ES-I3 (cell line): Measurements from ENCODE around the gene WDR1.

Source experiments
- H3K36me3 ChIP-seq: 2 replicates; pipeline ENCODE4 v1.6.1; 2013; ENCODE audit warnings: mild to moderate bottlenecking, low read length, control low read depth, moderate library complexity; ENCODE audit not compliant: insufficient read depth
- H3K4me1 ChIP-seq: 2 replicates; pipeline ENCODE4 v1.6.1; 2013; ENCODE audit warnings: mild to moderate bottlenecking, control low read depth, low read length; ENCODE audit not compliant: insufficient read depth
- H3K9ac ChIP-seq: 2 replicates; pipeline ENCODE4 v1.6.1; 2013; ENCODE audit warnings: low read depth, mild to moderate bottlenecking, low read length, moderate library complexity
- H3K9me3 ChIP-seq: 2 replicates; pipeline ENCODE4 v1.6.1; 2013; ENCODE audit warnings: mild to moderate bottlenecking, low read length, moderate library complexity; ENCODE audit not compliant: control insufficient read depth, insufficient read depth

Gene WDR1

GRCh38 chr4:10101671-10102473 is 14.7 kb downstream of the WDR1 start:
- no peak overlapping the region for H3K9ac ChIP-seq
- peaks cover 20% of the 10 kb centered on the region for H3K36me3 ChIP-seq
- peaks cover 34% of the 10 kb centered on the region for H3K4me1 ChIP-seq
- H3K9me3 ChIP-seq: no peaks in the 10 kb centered on the region

DNA sequence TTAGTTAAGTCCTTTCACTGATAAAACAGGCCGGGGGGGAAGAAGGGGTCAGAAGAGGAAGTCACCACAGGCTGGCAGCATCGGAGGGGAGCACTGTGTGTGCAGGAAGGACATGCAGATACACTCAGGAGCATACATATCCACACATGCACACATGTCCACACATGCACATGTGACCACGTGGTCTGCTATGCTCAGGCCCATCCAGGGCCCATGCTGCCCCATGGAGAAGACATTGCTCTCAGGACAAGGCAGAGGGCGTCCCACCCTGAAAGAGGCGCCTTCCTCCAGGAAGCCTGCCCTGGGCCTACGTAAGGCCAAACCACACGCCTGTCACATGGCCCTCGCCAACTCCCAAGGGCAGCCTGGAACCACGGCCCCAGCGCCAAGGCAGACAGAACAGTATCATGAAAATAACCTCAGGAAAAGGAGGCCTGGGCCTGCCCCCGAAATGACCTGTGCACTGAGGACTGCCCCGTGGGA is 15.8 kb downstream of the WDR1 start:
- Histone ChIP-seq H3K36me3 (peaks cover 20% of the 10 kb centered on the region), H3K4me1 (peaks cover 28% of the 10 kb centered on the region), H3K9ac (no peak overlapping the region), H3K9me3 (no peaks in the 10 kb centered on the region)

GRCh38 chr4:10099499-10100325 is 16.9 kb downstream of the WDR1 start:
- peaks cover 22% of the 10 kb centered on the region for H3K36me3 ChIP-seq
- H3K4me1 ChIP-seq: peaks cover 22% of the 10 kb centered on the region; the same call in 1 of the 2 replicates
- no peaks in the 10 kb centered on the region for H3K9me3 ChIP-seq
- no peak overlapping the region for H3K9ac ChIP-seq

DNA sequence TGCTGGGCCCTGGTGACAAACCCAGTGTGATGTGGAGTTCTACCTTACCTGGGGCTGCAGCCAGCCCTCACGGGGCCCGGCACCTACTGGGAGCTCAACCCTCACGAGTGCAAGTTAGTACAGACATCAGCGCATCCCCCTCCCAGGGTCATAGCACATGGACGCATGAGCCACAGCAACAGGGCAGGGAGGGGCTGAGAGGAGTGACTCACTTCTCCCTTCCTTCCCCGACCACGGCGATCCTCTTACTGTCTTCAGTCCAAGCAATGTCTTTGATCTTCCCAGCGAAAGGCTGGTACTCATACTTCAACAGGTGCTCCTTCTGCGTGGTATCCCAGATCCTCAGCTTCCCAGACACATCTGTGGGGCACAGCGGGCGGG is 17.8 kb downstream of the WDR1 start:
- H3K9ac ChIP-seq: no peak overlapping the region
- H3K36me3 ChIP-seq: peaks cover 22% of the 10 kb centered on the region
- H3K4me1 ChIP-seq: peaks cover 20% of the 10 kb centered on the region; the same call in 1 of the 2 replicates
- no peaks in the 10 kb centered on the region for H3K9me3 ChIP-seq

DNA sequence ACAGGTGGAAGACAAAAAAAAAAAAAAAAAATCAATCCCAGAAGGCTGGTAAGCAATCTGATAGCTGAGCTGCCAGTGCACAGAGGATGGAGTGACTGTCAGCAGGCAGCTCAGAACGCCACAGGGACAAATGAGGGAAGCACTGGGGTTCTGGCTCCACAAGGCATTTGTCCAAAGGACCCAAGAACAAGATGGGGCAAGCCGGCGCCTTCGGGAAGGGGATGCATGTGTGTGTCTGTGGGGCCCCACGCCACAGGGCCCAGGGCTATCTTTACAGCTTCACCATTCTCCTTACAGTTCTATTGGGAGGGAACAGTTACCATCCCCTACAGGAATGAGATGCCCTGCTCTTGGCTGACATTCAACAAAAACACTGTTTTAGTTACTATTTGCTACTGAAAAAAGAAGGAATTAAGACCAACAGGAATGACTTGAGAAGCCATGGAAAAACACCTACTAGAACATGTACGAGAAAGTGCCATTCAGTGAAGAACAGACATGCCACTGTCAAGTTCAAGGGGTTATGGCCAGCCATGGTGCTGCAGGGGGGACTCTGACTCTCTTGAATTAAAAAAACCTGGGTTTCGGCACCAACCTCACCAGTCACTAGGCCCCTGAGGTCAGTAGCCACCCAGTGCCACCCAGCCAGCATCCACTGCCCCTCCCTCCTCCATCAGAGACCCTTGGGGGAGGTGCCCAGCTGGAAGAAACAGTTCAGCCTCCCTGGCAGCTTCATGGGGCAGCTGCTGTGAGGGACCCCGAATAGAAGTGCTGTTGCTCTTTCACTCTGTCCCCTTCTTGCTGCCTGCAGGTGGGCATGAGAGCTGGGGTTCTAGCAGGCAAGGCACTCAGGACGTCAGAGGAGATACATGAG is 18.5 kb downstream of the WDR1 start:
- Histone ChIP-seq H3K4me1 (peaks cover 20% of the 10 kb centered on the region; the same call in 1 of the 2 replicates), H3K9ac (no peak overlapping the region), H3K9me3 (no peaks in the 10 kb centered on the region), H3K36me3 (peaks cover 25% of the 10 kb centered on the region)

DNA sequence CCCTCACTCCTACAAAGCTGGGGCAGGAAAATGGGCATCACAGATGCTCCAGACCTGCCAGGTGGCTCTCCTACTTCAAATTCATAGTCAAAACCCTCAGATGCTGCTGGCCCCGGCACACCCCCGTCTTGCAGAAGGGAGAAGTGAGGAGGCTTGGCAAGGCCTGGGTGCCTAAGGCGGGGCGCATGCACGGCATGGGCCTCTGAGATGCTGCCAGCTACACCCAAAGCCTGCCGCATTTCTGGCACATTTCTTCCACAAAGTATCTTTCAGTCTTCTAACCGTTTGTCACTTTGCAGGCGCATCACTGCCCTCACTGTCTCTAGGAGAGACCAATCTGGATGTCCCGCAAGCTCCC is 19.6 kb downstream of the WDR1 start:
- Histone ChIP-seq H3K9me3 (no peaks in the 10 kb centered on the region), H3K4me1 (peaks cover 24% of the 10 kb centered on the region), H3K36me3 (peaks cover 22% of the 10 kb centered on the region), H3K9ac (no peak overlapping the region)

DNA sequence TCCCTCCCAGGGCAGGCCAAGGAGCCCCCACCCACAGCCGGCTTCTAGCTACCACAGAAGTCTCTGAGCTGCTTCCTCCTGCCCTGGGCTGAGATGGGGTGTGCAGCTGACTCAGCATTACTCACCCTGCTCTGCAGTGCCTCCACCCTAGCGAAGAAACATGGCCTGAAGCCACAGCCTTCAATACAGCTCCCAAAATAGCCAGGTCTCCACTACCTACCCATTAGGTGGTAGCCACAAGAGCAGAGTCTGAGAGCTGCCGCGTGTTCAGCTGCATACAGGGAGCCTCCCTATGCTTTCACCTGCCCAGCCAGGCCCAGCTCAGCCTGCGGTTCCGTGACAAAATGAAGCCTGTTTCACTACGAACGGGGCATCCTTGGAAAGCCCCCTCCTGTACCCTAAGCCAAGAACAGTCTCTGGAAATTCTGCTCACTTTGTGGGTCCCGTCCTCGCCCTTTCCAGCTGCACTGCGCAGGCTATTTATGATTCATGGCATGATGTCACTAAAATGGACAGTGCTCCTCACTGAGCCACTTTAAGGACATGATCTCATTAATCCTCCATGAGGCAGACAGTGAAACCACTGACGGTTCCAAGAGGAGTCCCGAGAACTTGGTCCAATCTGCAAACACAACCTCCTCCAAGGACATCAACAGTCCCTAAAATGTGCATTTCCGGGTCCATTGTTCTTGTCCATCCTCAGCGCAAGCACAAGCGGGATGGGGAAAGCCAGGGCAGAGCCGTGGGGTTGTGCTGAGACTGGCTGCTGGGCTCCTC is 20.2 kb downstream of the WDR1 start:
- Histone ChIP-seq H3K4me1 (peaks cover 24% of the 10 kb centered on the region), H3K36me3 (peaks cover 20% of the 10 kb centered on the region), H3K9me3 (no peaks in the 10 kb centered on the region), H3K9ac (no peak overlapping the region)

- Histone ChIP-seq H3K9me3 (no peaks in the 10 kb centered on the region), H3K36me3 (peaks cover 16% of the 10 kb centered on the region), H3K9ac (no peak overlapping the region), H3K4me1 (peaks cover 15% of the 10 kb centered on the region)
These were observed 21.2 kb downstream of the WDR1 start for GRCh38 chr4:10095296-10095991.

GRCh38 chr4:10094841-10095240 is 21.8 kb downstream of the WDR1 start:
- Histone ChIP-seq H3K36me3 (peaks cover 22% of the 10 kb centered on the region), H3K4me1 (peaks cover 13% of the 10 kb centered on the region), H3K9me3 (no peaks in the 10 kb centered on the region), H3K9ac (no peak overlapping the region)

GRCh38 chr4:10093801-10094552 is 22.6 kb downstream of the WDR1 start:
- peaks cover 22% of the 10 kb centered on the region for H3K36me3 ChIP-seq
- no peaks in the 10 kb centered on the region for H3K9me3 ChIP-seq
- no peak overlapping the region for H3K9ac ChIP-seq
- H3K4me1 ChIP-seq: peaks cover 13% of the 10 kb centered on the region

GRCh38 chr4:10093271-10093621 is 23.4 kb downstream of the WDR1 start:
- H3K9me3 ChIP-seq: no peaks in the 10 kb centered on the region
- H3K36me3 ChIP-seq: peaks cover 25% of the 10 kb centered on the region
- peaks cover 13% of the 10 kb centered on the region for H3K4me1 ChIP-seq
- H3K9ac ChIP-seq: no peak overlapping the region

DNA sequence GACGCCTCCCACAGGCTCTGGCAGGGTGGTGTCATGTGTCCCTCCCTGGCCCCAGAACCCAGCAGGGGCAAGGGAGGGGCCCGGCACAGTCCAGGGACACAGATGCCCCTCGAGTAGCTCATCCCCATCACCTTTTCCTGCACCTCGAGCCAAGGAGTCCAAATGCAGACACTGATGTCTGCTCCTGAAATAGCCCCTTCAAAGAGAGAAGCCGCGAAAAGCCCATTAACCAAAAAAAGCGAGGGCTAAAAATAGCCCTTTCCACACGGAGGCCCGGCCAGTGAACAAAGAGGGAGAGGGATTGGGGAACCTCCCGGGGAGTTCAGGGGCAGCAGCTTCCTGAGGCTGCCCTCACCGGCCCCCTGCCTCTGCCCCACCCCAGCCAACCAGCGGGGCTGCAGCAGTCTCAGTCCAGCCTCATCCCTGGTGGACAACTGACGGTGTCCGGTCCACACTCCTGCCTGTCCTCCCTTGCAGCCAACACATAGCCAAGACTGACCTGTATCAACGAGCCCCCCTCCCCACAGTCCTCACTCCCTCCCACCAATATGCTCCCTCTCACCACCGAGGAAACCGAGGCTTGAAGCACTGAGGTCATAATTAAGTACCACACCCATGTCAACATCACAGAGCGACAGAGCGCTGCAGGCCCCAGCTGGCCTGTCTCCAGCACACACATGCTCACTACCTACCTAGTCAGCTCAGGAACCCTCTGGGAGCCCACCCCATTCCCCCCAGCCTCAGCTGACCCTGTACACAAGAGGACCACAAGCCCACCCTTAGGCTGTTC is 23.9 kb downstream of the WDR1 start:
- Histone ChIP-seq H3K9ac (no peak overlapping the region), H3K9me3 (no peaks in the 10 kb centered on the region), H3K36me3 (peaks cover 24% of the 10 kb centered on the region), H3K4me1 (peaks cover 13% of the 10 kb centered on the region)
